Naive thymus-derived CD4-positive, alpha-beta T cell (primary cell): ENCODE data around the gene SERF1A. TPM values are rescaled to one million over a fixed set of nuclear protein-coding genes. Genes with fewer than 3 reads are reported as not detected.
"Not testable (repeated sequence)": the region's sequence is repeated elsewhere in the genome, so short reads cannot be mapped to it uniquely, and the experiment has no call there.

Source experiments
- ATAC-seq: fragments of 150-1000 bp; cut with Tn5 transposase; 2 replicates; pipeline ENCODE4 v1.10.0; 2021; ENCODE audit warnings: mild to moderate bottlenecking, moderate library complexity
- CTCF ChIA-PET: fragments of 350-600 bp; sonication (Branson Sonifier 250); formaldehyde crosslinking; loops from one replicate; lab custom pipeline; 2021; ENCODE audit warnings: antibody characterized with exemption; lab: Charles Lee
- POLR2A ChIA-PET: fragments of 350-600 bp; sonication (Branson Sonifier 250); formaldehyde crosslinking; loops from one replicate; lab custom pipeline; 2021; ENCODE audit warnings: antibody characterized with exemption, inconsistent platforms; lab: Charles Lee
- DNase-seq, 9 donors: peaks; one replicate each; pipeline versions ENCODE4 v3.0.0 to v3.0.0-alpha.2; 2020 to 2022; ENCODE audit warnings: mixed read lengths in 1 of 9
- H3K27ac ChIP-seq: one replicate; pipeline ENCODE4 v1.7.0; 2013; ENCODE audit warnings: mild to moderate bottlenecking, low read depth, low read length, moderate library complexity
- H3K27me3 ChIP-seq, 2 donors: one replicate each; pipeline ENCODE4 v1.7.0; 2013; ENCODE audit warnings: low read length in 2 of 2, mild to moderate bottlenecking in 2 of 2, moderate library complexity in 2 of 2; ENCODE audit not compliant: control insufficient read depth in 2 of 2, insufficient read depth in 2 of 2
- H3K36me3 ChIP-seq, 3 experiments: 1 replicate in 2 of 3; 2 replicates in 1 of 3; pipeline ENCODE4 v1.7.0; 2013; ENCODE audit warnings: low read length in 3 of 3, mild to moderate bottlenecking in 3 of 3, moderate library complexity in 1 of 3; ENCODE audit not compliant: insufficient read depth in 3 of 3, control insufficient read depth in 2 of 3
- H3K4me1 ChIP-seq, 2 donors: one replicate each; pipeline ENCODE4 v1.7.0; 2013; ENCODE audit warnings: low read length in 2 of 2, mild to moderate bottlenecking in 2 of 2, moderate library complexity in 1 of 2; ENCODE audit not compliant: control insufficient read depth in 2 of 2, insufficient read depth in 2 of 2
- H3K4me3 ChIP-seq: 2 replicates; pipeline ENCODE4 v1.7.0; 2013; ENCODE audit warnings: mild to moderate bottlenecking, low read length
- H3K9me3 ChIP-seq, 3 experiments: 1 replicate in 2 of 3; 2 replicates in 1 of 3; pipeline ENCODE4 v1.7.0; 2013; ENCODE audit warnings: low read length in 3 of 3; ENCODE audit not compliant: control insufficient read depth in 2 of 3
- H3K27ac Mint-ChIP-seq, 9 donors: one replicate each; pipeline ENCODE4 v1.8.0; 2020 to 2022; ENCODE audit warnings: mixed read lengths in 9 of 9, mild to moderate bottlenecking in 8 of 9, moderate library complexity in 5 of 9, inconsistent platforms in 2 of 9
- H3K27me3 Mint-ChIP-seq, 5 donors: one replicate each; pipeline ENCODE4 v1.8.0; 2021 to 2022; ENCODE audit warnings: mixed read lengths in 5 of 5, mild to moderate bottlenecking in 1 of 5
- H3K36me3 Mint-ChIP-seq, 5 donors: one replicate each; pipeline ENCODE4 v1.8.0; 2020 to 2022; ENCODE audit warnings: mixed read lengths in 5 of 5, mild to moderate bottlenecking in 3 of 5, inconsistent platforms in 1 of 5
- H3K4me1 Mint-ChIP-seq, 7 donors: one replicate each; pipeline ENCODE4 v1.8.0; 2020 to 2022; ENCODE audit warnings: mixed read lengths in 7 of 7, mild to moderate bottlenecking in 3 of 7, inconsistent platforms in 1 of 7
- H3K4me3 Mint-ChIP-seq, 10 donors: one replicate each; pipeline ENCODE4 v1.8.0; 2020 to 2022; ENCODE audit warnings: mild to moderate bottlenecking in 10 of 10, mixed read lengths in 10 of 10, moderate library complexity in 6 of 10, inconsistent platforms in 2 of 10
- H3K9me3 Mint-ChIP-seq, 11 donors: one replicate each; pipeline ENCODE4 v1.8.0; 2020 to 2022; ENCODE audit warnings: mixed read lengths in 11 of 11, mild to moderate bottlenecking in 4 of 11, inconsistent platforms in 1 of 11, moderate library complexity in 1 of 11
- intact Hi-C, 2 donors: fragments of 100-400 bp; cut with micrococcal nuclease; formaldehyde crosslinking; loops; one replicate each; pipeline ENCODE4 v1.15.1; 2023
- polyA plus RNA-seq, 2 donors: library from polyadenylated mRNA; unstranded; fragments of 300-500 nt; fragmentation: Illumina TruSeq; gene quantifications; one replicate each; pipeline ENCODE4 v1.2.3, GENCODE V29; 2021
- total RNA-seq, 6 experiments: library from RNA in 5 of 6; stranded (reverse) in 5 of 6; gene quantifications; 1 replicate in 5 of 6; 2 replicates in 1 of 6; pipeline ENCODE4 v1.2.3 and lab custom pipeline; 2021 to 2026

Gene SERF1A
- total RNA-seq (10 to 100 TPM in 4 of 5 experiments, 1 to 10 TPM in 1; 6.0 to 23.1 (median 14.2) TPM), polyA plus RNA-seq (1 to 10 TPM; 1.6 to 5.9 TPM), total RNA-seq (lab: John Stamatoyannopoulos, UW) (0.40 reads per million)

- H3K27ac ChIP-seq, POLR2A ChIA-PET, intact Hi-C loops, H3K4me1 Mint-ChIP-seq, CTCF ChIA-PET, H3K36me3 ChIP-seq, H3K27ac Mint-ChIP-seq, H3K4me3 Mint-ChIP-seq, H3K27me3 Mint-ChIP-seq, DNase-seq, H3K9me3 Mint-ChIP-seq, H3K9me3 ChIP-seq, H3K27me3 ChIP-seq, H3K36me3 Mint-ChIP-seq, H3K4me3 ChIP-seq, H3K4me1 ChIP-seq: not testable (repeated sequence)
- peak; percentile 93 for ATAC-seq
Observed at GRCh38 chr5:70900533-70901271, at the start of gene SERF1A. SERF1A (plus strand) TSS chr5:70900669; CDS start chr5:70900870, 201 bp downstream.

DNA sequence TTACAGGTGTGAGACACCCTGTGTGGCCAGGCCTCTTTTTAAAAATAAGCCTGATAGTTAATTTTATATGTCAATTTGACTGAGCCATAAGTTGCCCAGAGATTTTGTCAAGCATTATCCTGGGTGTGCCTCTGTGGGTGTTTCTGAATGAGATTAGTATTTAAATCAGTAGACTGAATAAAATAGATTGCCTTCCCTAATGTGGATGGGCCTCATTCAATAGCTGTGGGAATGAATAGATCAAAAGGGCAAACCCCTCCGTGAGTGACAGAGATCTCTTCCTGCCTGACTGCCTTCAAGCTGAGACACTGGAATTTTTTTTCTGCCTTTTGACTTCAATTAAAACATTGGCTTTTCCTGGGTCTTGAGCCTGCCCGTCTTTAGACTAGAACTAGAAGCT is 33.7 kb upstream of the SERF1A start:
- H3K9me3 Mint-ChIP-seq, DNase-seq, H3K36me3 Mint-ChIP-seq, H3K27me3 Mint-ChIP-seq, ATAC-seq, H3K4me1 Mint-ChIP-seq, POLR2A ChIA-PET, H3K9me3 ChIP-seq, H3K4me1 ChIP-seq, H3K4me3 ChIP-seq, H3K36me3 ChIP-seq, H3K4me3 Mint-ChIP-seq, intact Hi-C loops, H3K27me3 ChIP-seq, CTCF ChIA-PET, H3K27ac ChIP-seq, H3K27ac Mint-ChIP-seq: not testable (repeated sequence)

- H3K9me3 Mint-ChIP-seq, H3K27ac ChIP-seq, ATAC-seq, DNase-seq, H3K4me3 ChIP-seq, H3K36me3 Mint-ChIP-seq, intact Hi-C loops, H3K27ac Mint-ChIP-seq, POLR2A ChIA-PET, H3K27me3 ChIP-seq, H3K9me3 ChIP-seq, H3K4me3 Mint-ChIP-seq, H3K4me1 Mint-ChIP-seq, H3K36me3 ChIP-seq, CTCF ChIA-PET, H3K4me1 ChIP-seq, H3K27me3 Mint-ChIP-seq: not testable (repeated sequence)
Observed at GRCh38 chr5:70870626-70871025, 29.8 kb upstream of the SERF1A start.

DNA sequence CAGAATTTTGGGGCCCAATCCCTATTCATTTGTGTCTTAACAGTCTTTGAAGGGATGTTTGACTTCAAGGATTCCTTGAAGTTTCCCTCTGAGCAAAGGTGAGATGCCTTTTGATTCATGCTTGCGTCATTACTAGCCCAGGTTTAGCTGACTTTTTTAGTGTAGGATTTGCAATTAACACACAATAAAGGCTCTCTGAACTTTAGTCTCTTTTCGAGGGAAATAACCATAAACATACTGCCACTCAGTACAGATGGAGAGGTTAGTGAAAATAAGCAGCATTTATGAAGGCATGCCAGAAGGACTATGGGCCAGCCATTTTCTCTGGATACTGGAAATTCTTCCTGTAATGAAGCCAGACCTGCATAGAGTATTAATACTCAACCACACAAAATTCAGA is 4.4 kb upstream of the SERF1A start:
- H3K36me3 ChIP-seq, H3K36me3 Mint-ChIP-seq, H3K4me3 Mint-ChIP-seq, ATAC-seq, intact Hi-C loops, H3K27me3 Mint-ChIP-seq, H3K9me3 Mint-ChIP-seq, DNase-seq, CTCF ChIA-PET, H3K27ac ChIP-seq, H3K27me3 ChIP-seq, H3K4me1 Mint-ChIP-seq, H3K9me3 ChIP-seq, H3K27ac Mint-ChIP-seq, H3K4me3 ChIP-seq, H3K4me1 ChIP-seq, POLR2A ChIA-PET: not testable (repeated sequence)

- H3K4me3 ChIP-seq, intact Hi-C loops, H3K9me3 Mint-ChIP-seq, H3K27me3 Mint-ChIP-seq, H3K27ac ChIP-seq, H3K9me3 ChIP-seq, H3K4me3 Mint-ChIP-seq, H3K27me3 ChIP-seq, H3K4me1 ChIP-seq, POLR2A ChIA-PET, CTCF ChIA-PET, H3K4me1 Mint-ChIP-seq, H3K36me3 Mint-ChIP-seq, H3K27ac Mint-ChIP-seq, DNase-seq, H3K36me3 ChIP-seq: not testable (repeated sequence)
- peak; percentile 40 for ATAC-seq
Observed at GRCh38 chr5:70901272-70901571, 753 bp downstream of the SERF1A start.

GRCh38 chr5:70906624-70907023 is 6.2 kb downstream of the SERF1A start:
- H3K27ac ChIP-seq, H3K27me3 Mint-ChIP-seq, CTCF ChIA-PET, ATAC-seq, H3K9me3 Mint-ChIP-seq, H3K27me3 ChIP-seq, H3K4me3 Mint-ChIP-seq, POLR2A ChIA-PET, H3K9me3 ChIP-seq, DNase-seq, H3K4me1 ChIP-seq, H3K4me1 Mint-ChIP-seq, intact Hi-C loops, H3K36me3 ChIP-seq, H3K36me3 Mint-ChIP-seq, H3K27ac Mint-ChIP-seq, H3K4me3 ChIP-seq: not testable (repeated sequence)

- intact Hi-C loops, H3K9me3 ChIP-seq, DNase-seq, H3K4me1 ChIP-seq, CTCF ChIA-PET, H3K36me3 ChIP-seq, H3K4me3 Mint-ChIP-seq, H3K9me3 Mint-ChIP-seq, POLR2A ChIA-PET, H3K27ac ChIP-seq, H3K27me3 Mint-ChIP-seq, H3K27me3 ChIP-seq, ATAC-seq, H3K4me3 ChIP-seq, H3K36me3 Mint-ChIP-seq, H3K4me1 Mint-ChIP-seq, H3K27ac Mint-ChIP-seq: not testable (repeated sequence)
Observed at GRCh38 chr5:70916829-70917228, 16.4 kb downstream of the SERF1A start.
